SJSA1 (cell line): ENCODE results near the gene S100P. TPM values are rescaled to one million over a fixed set of nuclear protein-coding genes. Genes with fewer than 3 reads are reported as not detected.

Experiments used
- DNase-seq, 2 experiments: peaks; one replicate each; pipeline ENCODE4 v3.0.0-alpha.2; 2015 to 2020; ENCODE audit warnings: low spot score in 2 of 2, low read depth in 1 of 2
- H3K27ac ChIP-seq: fragments of 250-450 bp; sonication (Bioruptor Pico); 2 replicates; pipeline ENCODE4 v1.5.1; 2020; ENCODE audit warnings: mild to moderate bottlenecking, moderate library complexity
- H3K27me3 ChIP-seq: fragments of 250-450 bp; sonication (Bioruptor Pico); replicated peaks from 2 replicates; pipeline ENCODE4 v1.5.1; 2020; ENCODE audit warnings: mild to moderate bottlenecking, moderate library complexity
- H3K36me3 ChIP-seq: fragments of 250-450 bp; sonication (Bioruptor Pico); 2 replicates; pipeline ENCODE4 v1.5.1; 2020; ENCODE audit warnings: mild to moderate bottlenecking
- H3K4me1 ChIP-seq: fragments of 250-450 bp; sonication (Bioruptor Pico); replicated peaks from 2 replicates; pipeline ENCODE4 v1.6.1; 2021; ENCODE audit warnings: mild to moderate bottlenecking
- H3K4me3 ChIP-seq: fragments of 250-450 bp; sonication (Bioruptor Pico); 2 replicates; pipeline ENCODE4 v1.5.1; 2020; ENCODE audit warnings: mild to moderate bottlenecking
- H3K9me3 ChIP-seq: fragments of 250-450 bp; sonication (Bioruptor Pico); replicated peaks from 2 replicates; pipeline ENCODE4 v1.5.1; 2020; ENCODE audit warnings: mild to moderate bottlenecking
- total RNA-seq: library from RNA; depleted of rRNA; stranded (reverse); fragments of >200 nt; shearing (Covaris generic); gene quantifications from 2 replicates; pipeline ENCODE4 v1.2.3, GENCODE V29; 2014

The S100P gene
- total RNA-seq, 1 experiment from 2014 or later = not detected

DNA sequence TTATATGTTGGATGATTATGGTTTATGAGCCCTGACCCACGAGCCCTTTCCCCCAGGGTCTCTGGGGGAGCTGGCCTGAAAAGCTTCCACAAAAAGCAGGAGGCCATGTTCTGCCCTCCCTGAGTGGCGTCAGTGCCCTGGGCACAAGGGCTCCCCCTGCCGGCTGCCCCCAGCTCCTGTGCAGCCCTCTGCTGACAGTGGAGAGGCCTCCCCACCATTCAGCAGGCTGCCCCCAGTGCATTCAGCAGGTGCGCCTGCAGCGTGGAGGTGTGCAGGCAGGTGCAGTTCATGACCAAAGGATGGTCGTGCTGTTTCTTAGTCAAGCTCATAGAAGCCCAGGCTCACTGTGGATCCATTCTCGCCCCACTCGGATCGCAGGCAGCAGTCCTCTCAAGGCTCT is 12.5 kb upstream of the S100P start:
- H3K4me3 ChIP-seq = no peak overlapping the region
- no peaks in the 10 kb centered on the region for H3K27me3 ChIP-seq
- no peaks in the 10 kb centered on the region for H3K9me3 ChIP-seq
- peaks cover 2% of the 10 kb centered on the region for H3K4me1 ChIP-seq
- peaks cover under 1% of the 10 kb centered on the region; the same call in 1 of the 2 replicates for H3K36me3 ChIP-seq
- no peak overlapping the region for H3K27ac ChIP-seq
- no peak for DNase-seq

GRCh38 chr4:6682862-6683590 is 10.7 kb upstream of the S100P start:
- H3K36me3 ChIP-seq = no peaks in the 10 kb centered on the region
- no peaks in the 10 kb centered on the region for H3K9me3 ChIP-seq
- H3K27me3 ChIP-seq = no peaks in the 10 kb centered on the region
- DNase-seq = no peak
- H3K27ac ChIP-seq = no peak overlapping the region
- H3K4me3 ChIP-seq = no peak overlapping the region
- H3K4me1 ChIP-seq = peaks cover 3% of the 10 kb centered on the region

GRCh38 chr4:6684656-6685055 is 9.0 kb upstream of the S100P start:
- DNase-seq = no peak
- H3K27ac ChIP-seq = no peak overlapping the region
- H3K27me3 ChIP-seq = no peaks in the 10 kb centered on the region
- no peaks in the 10 kb centered on the region for H3K9me3 ChIP-seq
- peaks cover 17% of the 10 kb centered on the region for H3K4me1 ChIP-seq
- H3K4me3 ChIP-seq = no peak overlapping the region
- no peaks in the 10 kb centered on the region for H3K36me3 ChIP-seq

GRCh38 chr4:6686104-6686787 is 7.4 kb upstream of the S100P start:
- Histone ChIP-seq H3K36me3 (no peaks in the 10 kb centered on the region), H3K27ac (no peak overlapping the region), H3K4me3 (no peak overlapping the region), H3K9me3 (no peaks in the 10 kb centered on the region), H3K27me3 (no peaks in the 10 kb centered on the region), H3K4me1 (peaks cover 24% of the 10 kb centered on the region)
- no peak for DNase-seq

DNA sequence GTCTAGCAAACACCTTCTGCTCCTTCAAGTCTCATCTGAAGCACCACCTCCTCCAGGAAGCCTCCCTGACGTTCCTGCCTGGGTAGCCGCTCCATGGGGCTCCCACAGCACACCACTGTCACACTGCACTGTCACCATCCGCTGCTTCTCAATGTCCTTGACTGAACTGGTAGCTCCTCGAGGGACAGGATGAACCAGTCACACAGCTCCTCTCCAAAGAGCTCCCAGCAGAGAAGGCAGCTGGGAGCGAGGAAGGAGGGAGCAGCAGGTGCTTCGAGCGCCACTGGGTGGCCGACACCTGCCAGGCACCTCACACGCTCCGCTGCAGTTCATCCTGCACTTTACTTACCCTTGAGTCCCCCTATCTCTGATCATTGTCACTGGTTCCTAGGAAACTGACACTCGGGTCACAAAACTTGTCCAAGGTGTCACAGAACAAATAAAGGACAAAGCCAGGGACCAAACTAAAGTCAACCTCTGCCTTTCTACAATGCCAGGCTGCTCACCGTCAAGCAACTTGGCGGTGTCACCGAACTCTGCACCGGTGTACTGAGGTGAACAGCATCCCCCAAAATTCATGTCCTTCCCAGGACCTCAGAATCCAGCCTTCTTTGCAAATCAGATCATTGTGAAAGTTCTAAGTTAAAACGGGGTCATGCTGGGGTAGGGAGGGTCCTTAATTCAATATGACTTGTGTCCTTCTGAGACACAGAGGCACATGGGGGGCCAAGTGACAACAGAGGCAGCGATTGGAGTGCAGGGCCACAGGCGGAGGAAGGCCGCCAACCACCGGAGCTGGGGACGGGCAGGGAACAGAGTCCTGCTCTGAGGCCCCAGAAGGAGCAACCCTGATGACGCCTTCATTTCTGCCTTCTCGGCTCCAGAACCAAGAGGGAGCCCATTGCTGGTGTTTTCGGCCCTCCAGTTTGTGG is 5.5 kb upstream of the S100P start:
- DNase-seq = no peak
- Histone ChIP-seq H3K4me3 (no peak overlapping the region), H3K4me1 (peaks cover 24% of the 10 kb centered on the region), H3K27ac (peak overlapping the region; percentile 58), H3K27me3 (no peaks in the 10 kb centered on the region), H3K36me3 (no peaks in the 10 kb centered on the region), H3K9me3 (no peaks in the 10 kb centered on the region)

GRCh38 chr4:6688879-6689505 is 4.7 kb upstream of the S100P start:
- peaks cover 24% of the 10 kb centered on the region for H3K4me1 ChIP-seq
- H3K4me3 ChIP-seq = no peak overlapping the region
- peak overlapping the region; percentile 80 for H3K27ac ChIP-seq
- DNase-seq = peak; percentile 92 to 93
- no peaks in the 10 kb centered on the region for H3K9me3 ChIP-seq
- no peaks in the 10 kb centered on the region for H3K27me3 ChIP-seq
- no peaks in the 10 kb centered on the region for H3K36me3 ChIP-seq

DNA sequence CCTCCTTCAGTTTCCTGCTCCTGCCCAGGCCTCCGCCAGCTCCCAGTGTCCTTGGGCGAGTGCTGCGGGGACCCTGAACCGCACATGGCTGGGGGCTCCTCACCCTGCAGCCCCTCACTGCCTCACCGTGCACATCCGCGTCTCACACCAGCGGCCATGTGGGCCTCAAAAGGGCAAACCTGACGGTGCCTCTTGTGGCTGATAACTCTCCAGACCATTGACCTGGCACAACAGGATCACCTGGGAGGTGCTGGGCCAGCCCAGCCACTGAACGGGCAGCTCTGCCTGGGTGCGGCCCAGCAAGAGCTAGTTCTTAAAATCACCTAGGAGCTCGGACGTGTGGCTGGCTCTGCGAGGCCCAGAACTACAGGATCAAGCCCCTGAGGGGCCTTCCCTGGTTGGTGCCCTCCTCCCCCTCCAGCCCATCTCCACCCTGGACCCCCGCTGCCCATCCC is 4.1 kb upstream of the S100P start:
- Histone ChIP-seq H3K36me3 (no peaks in the 10 kb centered on the region), H3K4me3 (no peak overlapping the region), H3K27ac (peak overlapping the region; percentile 80), H3K27me3 (no peaks in the 10 kb centered on the region), H3K4me1 (peaks cover 24% of the 10 kb centered on the region), H3K9me3 (no peaks in the 10 kb centered on the region)
- DNase-seq = no peak

- no peak for DNase-seq
- Histone ChIP-seq H3K36me3 (no peaks in the 10 kb centered on the region), H3K4me3 (no peak overlapping the region), H3K4me1 (peaks cover 34% of the 10 kb centered on the region), H3K27ac (no peak overlapping the region), H3K9me3 (no peaks in the 10 kb centered on the region), H3K27me3 (no peaks in the 10 kb centered on the region)
Measured at GRCh38 chr4:6692379-6692778, 1.3 kb upstream of the S100P start.

GRCh38 chr4:6692806-6693205 is 872 bp upstream of the S100P start:
- Histone ChIP-seq H3K4me1 (peaks cover 33% of the 10 kb centered on the region), H3K9me3 (no peaks in the 10 kb centered on the region), H3K4me3 (no peak overlapping the region), H3K27me3 (no peaks in the 10 kb centered on the region), H3K36me3 (no peaks in the 10 kb centered on the region), H3K27ac (no peak overlapping the region)
- DNase-seq = no peak

- Histone ChIP-seq H3K4me3 (no peak overlapping the region), H3K36me3 (no peaks in the 10 kb centered on the region), H3K9me3 (no peaks in the 10 kb centered on the region), H3K27me3 (no peaks in the 10 kb centered on the region), H3K4me1 (peaks cover 19% of the 10 kb centered on the region), H3K27ac (no peak overlapping the region)
- DNase-seq = no peak
Measured at GRCh38 chr4:6694177-6694901, 661 bp downstream of the S100P start.

- Histone ChIP-seq H3K9me3 (no peaks in the 10 kb centered on the region), H3K4me3 (no peak overlapping the region), H3K27me3 (no peaks in the 10 kb centered on the region), H3K4me1 (peaks cover 10% of the 10 kb centered on the region), H3K27ac (no peak overlapping the region), H3K36me3 (no peaks in the 10 kb centered on the region)
- DNase-seq = peak in 1 of 2 experiments; percentile 52
Measured at GRCh38 chr4:6695660-6696610, 2.3 kb downstream of the S100P start.

GRCh38 chr4:6696611-6697010 is 2.9 kb downstream of the S100P start:
- no peaks in the 10 kb centered on the region for H3K27me3 ChIP-seq
- H3K36me3 ChIP-seq = no peaks in the 10 kb centered on the region
- no peaks in the 10 kb centered on the region for H3K9me3 ChIP-seq
- no peak for DNase-seq
- no peak overlapping the region for H3K4me3 ChIP-seq
- no peak overlapping the region for H3K27ac ChIP-seq
- H3K4me1 ChIP-seq = peaks cover 10% of the 10 kb centered on the region
